ENCODE results near the gene ROR1.

- TF ChIP-seq EZH2 (IDR thresholded peaks at IDR 0.05; ENCODE audit: borderline replicate concordance, low read depth, low read length, severe bottlenecking) (no peak), CTCF (IDR thresholded peaks at IDR 0.05; ENCODE audit: borderline replicate concordance, extremely low read depth, low read length, poor library complexity, severe bottlenecking) (no peak)
Measured at GRCh38 chr1:63898428-63899196, 124.8 kb downstream of the ROR1 start.
